Right atrium auricular region (tissue), 2 donors: ENCODE results near the gene PNPLA8. TPM values are rescaled to one million over a fixed set of nuclear protein-coding genes. Genes with fewer than 3 reads are reported as not detected.
A peak's percentile ranks its signal among the peaks of the same experiment; 100 is the strongest.

Experiments
- DNase-seq: peaks from one replicate; pipeline ENCODE4 v3.0.0-alpha.2; 2019; ENCODE audit warnings: low spot score
- H3K27ac ChIP-seq, 2 donors: fragments of 200-600 bp; sonication (generic); 1 replicate in 1 of 2; 2 replicates in 1 of 2; pipeline ENCODE4 v1.5.1; 2016 to 2019
- H3K27me3 ChIP-seq, 2 donors: fragments of 200-600 bp; sonication (generic); one replicate each; pipeline versions ENCODE4 v1.5.1 to v1.6.0; 2017 to 2019
- H3K36me3 ChIP-seq: fragments of 200-600 bp; sonication (generic); one replicate; pipeline ENCODE4 v1.5.1; 2016
- H3K4me1 ChIP-seq, 2 donors: fragments of 200-600 bp; sonication (generic); one replicate each; pipeline versions ENCODE4 v1.5.1 to v1.6.0; 2017 to 2019
- H3K4me3 ChIP-seq, 2 donors: fragments of 200-600 bp; sonication (generic); 1 replicate in 1 of 2; 2 replicates in 1 of 2; pipeline ENCODE4 v1.5.1; 2017 to 2019; ENCODE audit warnings: mild to moderate bottlenecking in 1 of 2, moderate library complexity in 1 of 2
- H3K9me3 ChIP-seq, 2 donors: fragments of 200-600 bp; sonication (generic); one replicate each; pipeline ENCODE4 v1.5.1; 2019
- total RNA-seq, 2 donors: library from RNA; depleted of rRNA; stranded (reverse); fragments of >200 nt; gene quantifications; one replicate each; pipeline ENCODE4 v1.1.0, GENCODE V29; 2016
- TF ChIP-seq, protein P1 (sequence below), 2 donors: fragments of 200-600 bp; sonication (generic); IDR thresholded peaks; one replicate each; pipeline ENCODE4 v1.5.1; 2019; ENCODE audit warnings: antibody characterized with exemption in 2 of 2

PNPLA8 gene
- 10 to 100 TPM; 25.9 to 33.1 TPM for total RNA-seq

DNA sequence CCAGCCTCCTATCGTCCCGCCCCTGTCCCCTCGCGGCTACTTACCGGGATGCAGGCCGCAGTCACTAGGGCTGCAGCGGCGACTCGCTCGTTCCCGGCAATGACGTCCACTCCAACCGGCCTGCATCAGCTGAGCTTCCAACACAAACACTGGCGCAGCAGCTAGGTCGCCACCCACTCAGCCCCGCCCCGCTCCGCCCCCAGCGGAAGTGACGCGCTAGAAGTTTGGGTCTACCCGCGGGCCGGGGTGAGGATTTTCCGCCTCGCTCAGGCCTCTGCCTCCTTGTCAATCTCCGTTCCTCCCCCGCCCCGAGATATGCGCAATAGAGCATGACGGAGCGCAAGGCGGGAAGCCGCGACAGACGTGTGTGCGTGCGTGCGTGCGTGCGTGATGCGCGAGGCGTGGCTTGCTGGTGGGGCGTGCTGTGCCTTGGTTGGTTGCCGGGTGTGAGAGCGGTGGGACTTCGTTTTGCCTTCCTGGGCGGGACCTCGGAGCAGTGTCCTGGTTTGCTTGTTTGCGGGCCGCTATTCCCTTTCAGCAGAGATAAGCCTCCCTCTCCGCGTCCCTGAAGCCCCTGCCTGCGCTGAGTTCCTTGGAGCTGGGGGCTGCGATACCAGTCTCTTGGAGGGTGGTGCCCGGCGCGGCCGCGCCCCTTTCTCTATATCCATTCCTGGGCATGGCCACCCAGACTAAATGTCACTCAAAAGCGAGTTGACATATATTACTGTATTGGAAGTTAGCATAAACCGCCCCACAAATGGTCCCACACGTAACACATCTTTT, at the start of gene PNPLA8:
TSS of gene PNPLA8 (minus strand) at position 151 of the 783 bp plus-strand sequence. CDS start 10,644 bp downstream, outside the sequence.
- peaks cover 2% of the 10 kb centered on the region for H3K36me3 ChIP-seq
- H3K27ac ChIP-seq = peak within 1 kb of the TSS; percentile 99 to 100
- H3K27me3 ChIP-seq = no peaks in the 10 kb centered on the region
- no peaks in the 10 kb centered on the region for H3K9me3 ChIP-seq
- TF ChIP-seq, protein P1, sequence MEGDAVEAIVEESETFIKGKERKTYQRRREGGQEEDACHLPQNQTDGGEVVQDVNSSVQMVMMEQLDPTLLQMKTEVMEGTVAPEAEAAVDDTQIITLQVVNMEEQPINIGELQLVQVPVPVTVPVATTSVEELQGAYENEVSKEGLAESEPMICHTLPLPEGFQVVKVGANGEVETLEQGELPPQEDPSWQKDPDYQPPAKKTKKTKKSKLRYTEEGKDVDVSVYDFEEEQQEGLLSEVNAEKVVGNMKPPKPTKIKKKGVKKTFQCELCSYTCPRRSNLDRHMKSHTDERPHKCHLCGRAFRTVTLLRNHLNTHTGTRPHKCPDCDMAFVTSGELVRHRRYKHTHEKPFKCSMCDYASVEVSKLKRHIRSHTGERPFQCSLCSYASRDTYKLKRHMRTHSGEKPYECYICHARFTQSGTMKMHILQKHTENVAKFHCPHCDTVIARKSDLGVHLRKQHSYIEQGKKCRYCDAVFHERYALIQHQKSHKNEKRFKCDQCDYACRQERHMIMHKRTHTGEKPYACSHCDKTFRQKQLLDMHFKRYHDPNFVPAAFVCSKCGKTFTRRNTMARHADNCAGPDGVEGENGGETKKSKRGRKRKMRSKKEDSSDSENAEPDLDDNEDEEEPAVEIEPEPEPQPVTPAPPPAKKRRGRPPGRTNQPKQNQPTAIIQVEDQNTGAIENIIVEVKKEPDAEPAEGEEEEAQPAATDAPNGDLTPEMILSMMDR (IDR thresholded peaks at IDR 0.05) = no peak
- peaks cover 0 to 27% of the 10 kb centered on the region in 2 donors for H3K4me1 ChIP-seq
- H3K4me3 ChIP-seq = peak within 1 kb of the TSS; percentile 72 to 86
- peak; percentile 100 for DNase-seq

- peaks cover 0 to 15% of the 10 kb centered on the region in 2 donors for H3K4me1 ChIP-seq
- no peaks in the 10 kb centered on the region for H3K27me3 ChIP-seq
- TF ChIP-seq, protein P1 (IDR thresholded peaks at IDR 0.05) = no peak
- H3K9me3 ChIP-seq = no peaks in the 10 kb centered on the region
- no peak overlapping the region for H3K4me3 ChIP-seq
- DNase-seq = no peak
- peaks cover 32% of the 10 kb centered on the region for H3K36me3 ChIP-seq
- no peak overlapping the region for H3K27ac ChIP-seq
These were observed 49.2 kb upstream of the PNPLA8 start for GRCh38 chr7:108575156-108575555.

DNA sequence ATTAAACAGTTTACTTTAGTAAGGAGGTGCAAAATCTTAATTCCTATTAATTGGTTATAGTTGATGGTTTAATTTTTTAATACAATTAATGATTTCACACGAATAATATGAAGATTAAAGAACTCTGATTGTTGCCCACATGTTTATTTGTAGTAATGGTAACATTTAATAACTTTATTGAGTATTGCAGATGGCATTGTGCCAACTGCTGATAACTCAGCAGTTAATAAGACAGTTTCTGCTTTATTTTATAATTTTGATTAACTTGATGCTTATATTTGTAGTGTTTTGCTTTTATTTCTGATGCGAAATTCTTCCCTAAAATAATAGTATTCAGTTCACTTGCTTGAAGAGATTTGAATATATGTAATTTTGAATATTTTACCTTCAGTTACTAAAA, 46.5 kb upstream of the PNPLA8 start:
- Histone ChIP-seq H3K27me3 (no peaks in the 10 kb centered on the region), H3K9me3 (no peaks in the 10 kb centered on the region), H3K4me3 (no peak overlapping the region), H3K36me3 (peaks cover 13% of the 10 kb centered on the region), H3K4me1 (peaks cover 0 to 31% of the 10 kb centered on the region in 2 donors), H3K27ac (no peak overlapping the region)
- TF ChIP-seq, protein P1 (IDR thresholded peaks at IDR 0.05) = no peak
- DNase-seq = no peak

GRCh38 chr7:108570146-108570755, 44.3 kb upstream of the PNPLA8 start:
- peak overlapping the region; percentile 87 to 91 for H3K4me3 ChIP-seq
- no peaks in the 10 kb centered on the region for H3K9me3 ChIP-seq
- peak overlapping the region; percentile 90 to 99 for H3K27ac ChIP-seq
- H3K36me3 ChIP-seq = peaks cover 13% of the 10 kb centered on the region
- peak; percentile 66 for DNase-seq
- H3K4me1 ChIP-seq = peaks cover 0 to 38% of the 10 kb centered on the region in 2 donors
- TF ChIP-seq, protein P1 (IDR thresholded peaks at IDR 0.05) = no peak
- no peaks in the 10 kb centered on the region for H3K27me3 ChIP-seq

DNA sequence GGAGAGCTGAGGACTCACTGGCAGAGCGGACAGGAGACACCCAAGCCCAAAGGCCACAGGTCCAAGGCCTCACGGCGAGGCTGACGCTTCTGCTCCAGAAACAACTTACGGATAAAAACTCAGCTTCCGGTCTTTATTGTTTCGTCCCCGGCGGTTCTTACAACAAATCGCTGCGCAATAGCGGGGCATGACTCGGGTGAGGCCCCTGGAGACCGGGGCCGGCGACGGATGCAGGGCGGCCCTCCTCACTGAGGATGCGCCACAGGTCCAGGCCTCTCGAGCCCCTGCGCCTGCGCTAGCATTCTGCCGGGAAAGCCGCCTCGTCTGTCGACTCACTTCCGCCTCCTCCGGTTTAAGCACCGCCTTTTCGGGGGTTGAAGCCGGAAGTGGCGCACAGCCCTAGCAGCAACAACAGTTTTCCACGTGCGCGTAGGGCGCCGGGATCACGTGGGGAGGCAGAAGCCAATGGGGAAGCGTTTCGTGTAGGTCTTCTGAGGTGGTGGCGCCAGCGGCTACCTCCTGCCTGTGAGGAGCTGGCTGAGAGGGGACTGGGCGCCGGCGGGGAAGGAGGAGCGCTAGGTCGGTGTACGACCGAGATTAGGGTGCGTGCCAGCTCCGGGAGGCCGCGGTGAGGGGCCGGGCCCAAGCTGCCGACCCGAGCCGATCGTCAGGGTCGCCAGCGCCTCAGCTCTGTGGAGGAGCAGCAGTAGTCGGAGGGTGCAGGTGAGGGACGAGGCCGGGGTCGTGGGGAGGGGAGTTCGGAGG, 43.6 kb upstream of the PNPLA8 start, which contains the start of the genes DNAJB9 and THAP5:
TSS of gene DNAJB9 (plus strand) at position 494 of the 765 bp plus-strand sequence. CDS start 1,853 bp downstream, outside the sequence.
TSS of gene THAP5 (minus strand) at position 326 of the 765 bp plus-strand sequence. CDS start at position 189, 137 bp downstream.
- Histone ChIP-seq H3K36me3 (peaks cover 13% of the 10 kb centered on the region), H3K27ac (peak within 1 kb of the TSS; percentile 90 to 99), H3K9me3 (no peaks in the 10 kb centered on the region), H3K4me1 (peaks cover 0 to 38% of the 10 kb centered on the region in 2 donors), H3K27me3 (no peaks in the 10 kb centered on the region), H3K4me3 (peak within 1 kb of the TSS; percentile 87 to 91)
- TF ChIP-seq, protein P1 (IDR thresholded peaks at IDR 0.05) = no peak
- DNase-seq = peak; percentile 99
